Aorta (tissue), 5 donors: ENCODE results near the gene GALNT2. TPM values are rescaled to one million over a fixed set of nuclear protein-coding genes. Genes with fewer than 3 reads are reported as not detected.

Source experiments
- ATAC-seq: fragments of 200-7000 bp; cut with Tn5 transposase; one replicate; pipeline ENCODE4 v1.9.1; 2022; ENCODE audit warnings: moderate library complexity; ENCODE audit not compliant: low FRiP score
- DNase-seq, 2 donors: peaks; one replicate each; pipeline ENCODE4 v3.0.0-alpha.2; 2020
- H3K27ac ChIP-seq, 2 donors: one replicate each; pipeline ENCODE4 v1.5.1; 2013; ENCODE audit warnings: low read length in 2 of 2, mild to moderate bottlenecking in 2 of 2, moderate library complexity in 2 of 2, control low read depth in 1 of 2, inconsistent platforms in 1 of 2, low read depth in 1 of 2
- H3K27me3 ChIP-seq, 2 donors: one replicate each; pipeline ENCODE4 v1.6.1; 2013; ENCODE audit warnings: control low read depth in 1 of 2, low read length in 1 of 2, mild to moderate bottlenecking in 1 of 2, moderate library complexity in 1 of 2; ENCODE audit not compliant: insufficient read depth in 2 of 2, control insufficient read depth in 1 of 2
- H3K36me3 ChIP-seq, 2 donors: one replicate each; pipeline ENCODE4 v1.6.1; 2013; ENCODE audit warnings: control low read depth in 1 of 2, low read length in 1 of 2, mild to moderate bottlenecking in 1 of 2; ENCODE audit not compliant: insufficient read depth in 2 of 2, control insufficient read depth in 1 of 2
- H3K4me1 ChIP-seq, 2 donors: one replicate each; pipeline ENCODE4 v1.6.1; 2013; ENCODE audit warnings: low read length in 2 of 2, control low read depth in 1 of 2, mild to moderate bottlenecking in 1 of 2, moderate library complexity in 1 of 2; ENCODE audit not compliant: insufficient read depth in 2 of 2, control insufficient read depth in 1 of 2
- H3K4me3 ChIP-seq, 2 donors: one replicate each; pipeline ENCODE4 v1.5.1; 2013; ENCODE audit warnings: low read length in 2 of 2, control low read depth in 1 of 2, mild to moderate bottlenecking in 1 of 2
- H3K9me3 ChIP-seq: one replicate; pipeline ENCODE4 v1.6.1; 2013; ENCODE audit warnings: mild to moderate bottlenecking, low read length; ENCODE audit not compliant: control insufficient read depth
- WGBS, 2 donors: extraction: QIAGEN DNeasy Blood & Tissue Kit; methylation state at CpG; one replicate each; pipeline ENCODE4 v1.1.7; 2013; 5-methylcytosine and 5-hydroxymethylcytosine counted together
- intact Hi-C, 2 donors: fragments of 100-400 bp; cut with DNase I; formaldehyde crosslinking; loops; one replicate each; pipeline versions ENCODE4 v1.14.2 to v1.15.0; 2022
- polyA plus RNA-seq, 2 donors: library from polyadenylated mRNA; stranded (reverse); fragments of 200-250 nt; gene quantifications; one replicate each; pipeline ENCODE4 v1.2.3, GENCODE V29; 2013
- total RNA-seq, 2 donors: library from RNA; stranded (reverse); fragmentation: NEBNext Ultra II Directional; extraction: Animal tissue kit (Norgen Biotek cat#: 25700); gene quantifications; one replicate each; pipeline ENCODE4 v1.2.1, GENCODE V29; 2021
- donor health status: healthy with polysubstance abuse.
- donor health status: Bipolar disorder and iron deficiency.
- donor health status: DM: no; HTN: no; CAD: no.
- donor health status: DM: no; HTN: no; CAD: no.
- donor health status: DM: yes; HTN: yes; CAD: no.

Gene GALNT2
- total and polyA plus RNA-seq, 4 donors = 29.1 to 116 (median 105) TPM

DNA sequence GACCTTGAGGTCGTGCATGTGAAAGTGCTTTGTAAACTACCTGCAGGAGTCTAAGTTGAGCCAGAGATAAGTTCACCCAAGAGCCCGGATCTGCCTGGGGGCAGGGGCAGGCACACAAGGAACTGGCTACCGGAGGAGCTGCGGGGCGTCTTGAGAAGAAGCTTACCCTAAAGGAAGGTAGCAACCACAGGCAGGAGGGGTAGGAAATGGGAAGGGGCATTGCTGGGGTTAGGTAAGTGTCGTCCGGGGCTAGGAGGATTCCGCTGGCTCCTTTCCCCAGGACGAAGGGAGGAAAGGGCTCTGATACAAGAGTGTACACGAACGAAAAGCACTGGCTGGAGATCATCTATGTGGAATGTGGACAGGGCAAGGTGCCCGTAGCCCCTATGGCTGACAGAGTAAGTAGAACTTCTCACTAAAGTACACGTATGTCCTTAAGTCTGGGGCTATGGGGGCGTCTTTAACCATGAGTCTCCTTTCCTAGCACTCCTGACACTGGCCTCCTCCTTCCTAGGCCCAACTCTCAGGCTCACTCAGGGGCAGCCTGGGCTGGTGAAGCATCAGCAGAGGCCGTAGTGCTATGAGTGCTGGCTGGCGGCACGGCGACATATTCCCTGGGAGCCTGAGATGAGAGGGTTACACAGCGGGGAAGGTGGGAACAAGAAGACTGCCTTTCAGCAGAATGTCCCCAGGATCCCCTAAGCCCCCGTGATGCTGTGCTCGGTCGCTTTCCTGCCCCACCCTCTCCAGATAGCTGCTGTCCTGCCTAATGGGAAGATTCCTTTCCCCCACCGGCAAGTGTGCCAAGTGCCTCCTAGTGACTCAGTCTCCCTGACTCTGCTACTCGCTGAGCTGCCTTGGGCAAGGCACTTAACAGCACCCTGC is 9.1 kb upstream of the GALNT2 start:
- DNase-seq (no peak), ATAC-seq (no peak)
- intact Hi-C loops = loop anchor here in 1 of 2 donors (5.0 kb wide), 1 partner anchor 61 kb away; no protein-coding TSS in a partner anchor
- H3K4me3 ChIP-seq = no peak overlapping the region
- 66 to 69% methylated on average over 24 of the region's 24 CpGs for WGBS, 2 donors
- no peak overlapping the region for H3K27ac ChIP-seq
- no peaks in the 10 kb centered on the region for H3K36me3 ChIP-seq
- no peaks in the 10 kb centered on the region for H3K4me1 ChIP-seq
- no peaks in the 10 kb centered on the region for H3K9me3 ChIP-seq
- H3K27me3 ChIP-seq = no peaks in the 10 kb centered on the region

DNA sequence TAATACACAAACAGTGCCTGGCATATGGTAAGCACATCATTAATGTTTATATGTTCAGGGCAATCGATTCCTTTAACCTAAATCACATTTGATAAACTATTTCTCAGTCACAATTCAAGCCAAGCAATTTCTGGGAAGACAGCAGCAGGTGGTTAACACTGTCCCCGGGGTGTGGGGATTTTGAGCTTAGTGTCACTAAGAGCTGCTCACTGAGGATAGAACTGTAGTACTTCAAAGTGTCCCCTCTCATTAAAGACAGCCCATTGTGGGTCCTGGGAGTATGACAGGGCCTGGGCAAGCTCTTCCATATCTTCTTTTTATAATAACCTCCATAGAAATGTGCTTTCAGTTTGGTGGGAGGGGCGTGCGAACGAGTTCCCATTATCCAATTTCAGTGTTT is 8.4 kb upstream of the GALNT2 start:
- no peak overlapping the region for H3K27ac ChIP-seq
- no peaks in the 10 kb centered on the region for H3K27me3 ChIP-seq
- DNase-seq (no peak), ATAC-seq (no peak)
- H3K9me3 ChIP-seq = no peaks in the 10 kb centered on the region
- no peaks in the 10 kb centered on the region for H3K36me3 ChIP-seq
- H3K4me1 ChIP-seq = no peaks in the 10 kb centered on the region
- 93 to 97% methylated on average over 5 of the region's 5 CpGs for WGBS, 2 donors
- intact Hi-C loops = loop anchor here in 1 of 2 donors (5.0 kb wide), 1 partner anchor 61 kb away; no protein-coding TSS in a partner anchor
- no peak overlapping the region for H3K4me3 ChIP-seq

DNA sequence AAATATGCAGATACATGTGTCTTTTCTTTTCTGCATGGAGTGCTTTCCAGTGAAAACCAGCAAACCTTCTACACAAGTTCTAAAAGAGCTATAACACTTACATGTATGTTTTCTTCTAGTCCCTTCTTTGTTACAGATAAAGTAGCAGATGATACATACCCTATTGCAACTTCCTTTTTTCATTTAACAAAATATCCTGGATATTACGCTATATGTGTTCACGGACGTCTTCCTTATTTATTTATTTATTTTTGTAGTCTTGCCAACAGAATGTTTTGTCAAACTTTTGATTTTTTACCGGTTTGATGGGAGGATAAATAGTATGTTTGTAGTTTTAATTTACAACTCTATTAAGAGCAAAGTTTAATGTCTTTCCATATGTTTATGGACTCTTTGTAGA is 5.2 kb upstream of the GALNT2 start:
- intact Hi-C loops = loop anchor here in 1 of 2 donors (5.0 kb wide), 1 partner anchor 234 kb away; no protein-coding TSS in a partner anchor
- H3K9me3 ChIP-seq = no peaks in the 10 kb centered on the region
- ATAC-seq (no peak), DNase-seq (no peak)
- 97 to 98% methylated on average over 4 of the region's 4 CpGs for WGBS, 2 donors
- no peak overlapping the region for H3K4me3 ChIP-seq
- H3K27ac ChIP-seq = no peak overlapping the region
- no peaks in the 10 kb centered on the region for H3K4me1 ChIP-seq
- no peaks in the 10 kb centered on the region for H3K36me3 ChIP-seq
- no peaks in the 10 kb centered on the region for H3K27me3 ChIP-seq

DNA sequence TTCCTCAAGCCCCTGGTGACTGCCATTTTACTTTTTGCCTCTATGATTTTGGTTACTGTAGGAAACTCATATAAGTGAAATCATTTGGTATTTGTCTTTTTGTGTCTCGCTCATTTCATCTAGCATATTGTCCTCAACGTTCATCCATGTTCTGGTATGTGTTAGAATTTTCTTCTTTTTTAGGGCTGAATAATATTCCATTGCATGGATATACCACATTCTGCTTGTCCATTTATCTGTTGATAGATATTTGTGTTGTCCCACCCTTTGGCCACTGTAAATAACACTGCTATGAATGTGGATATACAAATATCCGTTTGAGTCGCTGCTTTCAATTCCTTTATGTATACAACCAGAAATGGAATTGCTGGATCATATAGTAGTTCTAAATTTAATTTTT is 4.5 kb upstream of the GALNT2 start:
- intact Hi-C loops = loop anchor here in 1 of 2 donors (5.0 kb wide), 1 partner anchor 235 kb away; no protein-coding TSS in a partner anchor
- Histone ChIP-seq H3K9me3 (no peaks in the 10 kb centered on the region), H3K27me3 (no peaks in the 10 kb centered on the region), H3K4me1 (no peaks in the 10 kb centered on the region), H3K36me3 (no peaks in the 10 kb centered on the region), H3K27ac (no peak overlapping the region), H3K4me3 (no peak overlapping the region)
- DNase-seq = no peak
- 73 to 74% methylated on average over 4 of the region's 4 CpGs for WGBS, 2 donors
- no peak for ATAC-seq

DNA sequence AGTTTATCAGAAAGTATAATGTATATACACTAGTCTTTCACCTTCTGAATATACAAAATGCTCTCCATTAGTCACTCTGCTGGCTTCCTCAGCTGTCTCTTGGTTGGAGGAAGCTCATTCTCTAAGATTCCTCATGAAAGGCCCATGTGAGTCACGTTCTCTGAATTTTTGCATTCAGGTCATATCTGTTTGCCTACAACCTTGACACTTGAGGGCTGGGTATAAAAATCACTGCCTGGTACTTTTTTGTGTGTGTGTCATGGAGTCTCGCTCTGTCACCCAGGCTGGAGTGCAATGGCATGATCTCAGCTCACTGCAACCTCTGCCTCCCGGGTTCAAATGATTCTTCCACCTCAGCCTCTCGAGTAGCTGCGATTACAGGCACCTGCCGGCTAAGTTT is 2.8 kb upstream of the GALNT2 start:
- WGBS, 2 donors = 97 to 98% methylated on average over 6 of the region's 6 CpGs
- DNase-seq = no peak
- intact Hi-C loops = loop anchor here in 1 of 2 donors (5.0 kb wide), 1 partner anchor 237 kb away; no protein-coding TSS in a partner anchor
- no peaks in the 10 kb centered on the region for H3K36me3 ChIP-seq
- H3K27ac ChIP-seq = no peak overlapping the region
- no peak for ATAC-seq
- H3K27me3 ChIP-seq = no peaks in the 10 kb centered on the region
- H3K4me3 ChIP-seq = no peak overlapping the region
- H3K4me1 ChIP-seq = no peaks in the 10 kb centered on the region
- no peaks in the 10 kb centered on the region for H3K9me3 ChIP-seq

DNA sequence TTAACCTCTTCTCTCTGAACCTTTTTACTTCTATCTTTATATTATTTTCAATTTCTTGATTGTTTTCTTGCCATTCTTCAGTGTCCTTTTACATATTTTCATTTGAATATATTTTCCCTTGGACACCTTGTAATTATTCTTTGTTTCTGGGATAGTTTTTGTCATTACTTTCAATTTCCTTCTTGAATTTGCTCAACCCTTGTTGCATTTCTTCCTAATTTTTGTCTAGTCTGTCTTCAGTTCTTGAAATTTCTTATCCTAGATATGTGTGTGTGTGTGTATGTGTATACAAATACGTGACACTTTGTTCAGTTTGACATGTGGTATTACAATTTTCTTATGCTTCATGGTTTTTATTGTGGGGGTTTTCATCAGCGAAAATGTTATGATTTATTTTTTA is 1.9 kb upstream of the GALNT2 start:
- no peak overlapping the region for H3K4me3 ChIP-seq
- no peaks in the 10 kb centered on the region for H3K9me3 ChIP-seq
- intact Hi-C loops = loop anchor here (5.0 kb wide), 5 partner anchors 37 to 403 kb away; no protein-coding TSS in a partner anchor
- no peaks in the 10 kb centered on the region for H3K36me3 ChIP-seq
- WGBS, 2 donors = 91 to 95% methylated on average over 2 of the region's 2 CpGs
- no peaks in the 10 kb centered on the region for H3K27me3 ChIP-seq
- no peak overlapping the region for H3K27ac ChIP-seq
- no peak for DNase-seq
- H3K4me1 ChIP-seq = no peaks in the 10 kb centered on the region
- ATAC-seq = no peak

DNA sequence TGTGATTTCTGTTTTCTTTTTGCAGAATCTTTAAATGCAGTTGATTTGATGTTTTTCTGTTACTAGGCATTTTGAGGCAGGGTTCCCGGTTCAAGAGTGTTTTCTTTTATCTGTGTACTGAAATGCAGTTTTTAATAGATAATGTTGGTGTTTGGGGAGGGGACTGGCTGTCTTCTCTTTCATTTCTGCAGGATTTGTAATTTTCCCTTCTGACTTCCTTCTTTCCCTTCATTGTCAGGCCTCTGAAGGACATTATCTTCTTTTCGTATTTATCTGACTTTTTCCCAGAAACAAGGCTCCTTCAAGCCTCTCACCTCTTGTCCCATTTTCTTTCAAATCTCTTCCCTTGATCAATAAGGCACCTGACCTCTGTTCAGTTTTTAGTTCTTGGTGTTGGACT is 1.5 kb upstream of the GALNT2 start:
- Histone ChIP-seq H3K4me3 (no peak overlapping the region), H3K36me3 (no peaks in the 10 kb centered on the region), H3K27me3 (no peaks in the 10 kb centered on the region), H3K4me1 (no peaks in the 10 kb centered on the region), H3K27ac (no peak overlapping the region), H3K9me3 (no peaks in the 10 kb centered on the region)
- ATAC-seq (no peak), DNase-seq (no peak)
- intact Hi-C loops = loop anchor here (5.0 kb wide), 5 partner anchors 37 to 403 kb away; no protein-coding TSS in a partner anchor
- WGBS, 2 donors = 59 to 69% methylated on average over 2 of the region's 2 CpGs

DNA sequence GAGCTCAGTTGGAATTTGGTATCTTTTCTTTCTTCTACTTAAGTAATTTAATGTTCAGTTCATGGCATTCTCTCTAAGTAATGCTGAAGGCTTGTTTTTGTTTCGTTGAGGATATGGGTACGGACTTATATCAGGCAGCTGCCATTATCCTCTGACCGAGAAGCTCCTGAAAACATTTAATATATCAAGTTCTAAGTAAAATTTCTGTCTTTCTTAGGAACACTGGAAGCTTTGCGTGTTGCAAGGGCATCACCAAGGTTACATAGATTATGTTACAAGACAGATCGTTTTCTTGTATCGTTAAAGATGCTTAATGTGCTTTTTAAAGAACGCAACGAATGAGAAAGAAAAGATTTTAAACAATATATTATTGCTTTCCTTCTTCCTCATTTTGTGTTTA is 1.0 kb upstream of the GALNT2 start:
- no peaks in the 10 kb centered on the region for H3K27me3 ChIP-seq
- H3K36me3 ChIP-seq = no peaks in the 10 kb centered on the region
- ATAC-seq (no peak), DNase-seq (no peak)
- H3K4me1 ChIP-seq = no peaks in the 10 kb centered on the region
- 22 to 27% methylated on average over 8 of the region's 8 CpGs for WGBS, 2 donors
- H3K4me3 ChIP-seq = no peak overlapping the region
- intact Hi-C loops = loop anchor here (2.0 to 5.0 kb wide), 6 partner anchors 36 to 404 kb away; no protein-coding TSS in a partner anchor
- no peak overlapping the region for H3K27ac ChIP-seq
- H3K9me3 ChIP-seq = no peaks in the 10 kb centered on the region
